Left ventricle myocardium superior (tissue), 1 donor: ENCODE data around the gene NFIX. TPM values are rescaled to one million over a fixed set of nuclear protein-coding genes. Genes with fewer than 3 reads are reported as not detected.

Experiments used
- ATAC-seq: fragments of 200-7000 bp; cut with Tn5 transposase; one replicate; pipeline ENCODE4 v1.9.1; 2020; ENCODE audit warnings: mild to moderate bottlenecking, moderate library complexity
- DNase-seq: peaks from one replicate; pipeline ENCODE4 v3.0.0-alpha.2; 2020
- intact Hi-C: fragments of 100-400 bp; cut with micrococcal nuclease; formaldehyde crosslinking; loops from one replicate; pipeline ENCODE4 v1.11.0; 2022
- total RNA-seq: library from RNA; stranded (reverse); fragmentation: NEBNext Ultra II Directional; extraction: Animal tissue kit (Norgen Biotek cat#: 25700); gene quantifications from one replicate; pipeline ENCODE4 v1.2.1, GENCODE V29; 2021
- donor health status: DM: no; HTN: yes; CAD: no; lungs with severe emphysema.

NFIX gene
- total RNA-seq, 1 donor from 2014 or later, result 171 TPM

DNA sequence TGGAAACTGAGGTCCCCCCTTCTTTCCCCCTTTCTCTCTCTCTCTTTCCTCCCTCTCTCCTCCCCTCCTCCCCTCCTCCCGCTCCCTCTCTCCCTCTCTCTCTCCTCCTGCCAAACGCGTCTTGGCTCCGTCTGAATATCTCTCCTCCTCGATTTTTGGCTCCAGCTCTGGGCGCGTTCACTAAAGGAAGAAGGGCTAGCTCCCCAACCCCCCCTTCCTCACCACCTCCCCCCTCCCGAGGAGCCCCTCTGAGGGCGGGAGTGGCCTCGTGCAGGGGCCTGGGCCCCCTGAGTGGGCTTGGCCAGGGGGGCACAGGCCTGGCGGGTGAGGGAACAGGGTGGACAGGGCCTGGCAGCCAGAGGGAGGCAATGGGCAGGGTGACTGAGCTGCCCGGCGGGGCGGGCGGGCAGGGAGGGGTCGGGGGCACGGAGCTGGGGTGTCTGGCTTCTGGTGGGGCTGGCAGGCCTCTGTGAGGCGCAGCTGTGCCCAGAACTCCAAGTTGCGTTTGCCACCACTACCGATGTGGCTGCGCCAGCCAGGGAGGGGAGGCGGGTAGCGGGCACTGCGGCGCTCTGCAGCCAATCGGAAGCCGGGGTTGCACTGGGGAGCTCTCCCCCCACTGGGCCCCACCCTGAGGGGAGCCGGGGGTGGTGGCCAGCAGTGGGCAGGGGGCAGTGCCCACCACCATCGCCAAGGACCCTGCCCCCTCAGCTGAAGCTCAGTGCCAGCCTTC is 7.1 kb downstream of the NFIX start:
- intact Hi-C loops, result no loop called here

DNA sequence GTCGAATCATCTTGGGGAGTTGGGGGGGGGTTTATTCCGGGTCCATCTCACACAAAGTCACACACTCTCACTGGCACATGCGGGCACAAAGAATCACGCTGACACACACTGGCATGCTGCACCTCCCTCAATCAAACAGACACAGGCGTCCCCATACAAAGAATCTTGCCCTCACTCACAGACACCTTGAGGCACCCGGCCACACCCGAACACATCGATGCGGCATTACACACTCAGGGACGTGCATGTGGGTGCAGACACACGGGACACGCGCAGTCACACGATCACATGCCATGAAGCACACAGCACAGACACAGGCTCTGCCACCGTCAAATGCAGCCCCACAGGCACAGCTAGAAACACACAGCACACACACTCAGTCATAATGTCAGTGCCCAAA is 7.8 kb downstream of the NFIX start:
- ATAC-seq (no peak), DNase-seq (no peak)
- intact Hi-C loops, result no loop called here

More for the DNA sequence above, 7.1 kb downstream of the NFIX start:
- DNase-seq, result peak; percentile 81
- ATAC-seq, result peak; percentile 78

DNA sequence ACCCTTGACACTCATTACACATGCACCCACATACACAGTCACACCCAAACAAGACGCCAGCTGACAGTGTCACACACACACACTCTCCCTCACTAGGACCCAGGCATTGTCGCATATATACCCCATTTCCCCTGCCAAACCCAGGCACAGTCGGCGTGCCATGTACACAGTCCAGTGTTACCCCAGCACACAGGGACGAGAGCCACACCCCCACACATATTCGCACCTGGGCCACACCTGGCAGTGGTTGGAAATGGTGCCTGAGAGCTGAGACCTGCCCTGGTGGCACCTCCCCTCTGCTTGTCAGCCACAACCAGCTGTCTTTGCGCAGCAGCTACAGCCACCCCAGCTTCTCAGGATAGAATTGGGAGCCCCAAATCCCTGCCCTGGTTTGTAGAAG is 9.0 kb downstream of the NFIX start:
- intact Hi-C loops, result no loop called here
- ATAC-seq (no peak), DNase-seq (peak; percentile 20)

DNA sequence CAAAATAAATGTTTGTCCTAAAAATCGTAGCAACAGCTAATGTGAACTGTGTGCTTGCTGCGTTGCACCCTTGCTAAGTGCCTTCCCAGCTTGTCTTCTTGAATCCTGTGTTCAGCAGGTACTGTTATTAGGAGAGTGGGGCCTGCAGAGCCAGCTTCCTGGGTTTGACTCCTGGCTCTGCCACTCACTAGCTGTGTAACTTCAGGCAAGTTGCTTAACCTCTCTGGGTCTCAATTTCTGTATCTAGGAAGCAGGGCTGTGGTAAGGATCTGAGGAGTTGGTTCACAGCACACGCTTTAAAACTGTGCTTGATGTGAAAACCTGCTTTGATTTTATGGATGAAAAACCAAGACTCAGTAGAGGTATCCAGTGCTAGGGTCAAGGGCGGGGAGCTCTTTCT is 10.0 kb downstream of the NFIX start:
- intact Hi-C loops, result no loop called here
- no peak for ATAC-seq
- DNase-seq, result peak; percentile 12

DNA sequence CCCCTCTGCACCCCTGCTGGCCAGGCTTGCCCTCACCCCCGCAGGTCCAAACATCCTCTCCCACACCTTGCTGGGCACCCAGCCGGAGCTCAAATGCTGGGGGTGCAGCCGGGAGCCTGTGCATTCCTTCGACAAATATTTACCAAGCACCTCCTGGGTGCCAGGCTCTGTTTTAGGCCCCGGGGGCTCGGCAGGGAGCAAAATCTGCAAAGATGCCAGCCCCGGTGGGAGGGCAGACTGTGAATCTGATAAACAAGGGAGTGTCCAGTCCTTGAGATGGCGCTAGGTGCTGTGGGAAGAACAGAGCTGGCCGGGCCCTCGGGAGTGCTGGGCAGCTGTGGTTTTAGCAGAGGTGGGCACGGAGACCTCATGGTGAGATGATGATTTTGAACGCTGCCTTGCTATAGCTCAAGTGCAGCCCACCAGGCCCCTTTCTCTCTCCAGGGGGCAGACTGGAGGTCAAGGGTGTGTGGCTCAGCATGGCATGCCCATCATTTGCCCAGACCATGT is 10.6 kb downstream of the NFIX start:
- DNase-seq, result no peak
- ATAC-seq, result no peak
- intact Hi-C loops, result no loop called here

DNA sequence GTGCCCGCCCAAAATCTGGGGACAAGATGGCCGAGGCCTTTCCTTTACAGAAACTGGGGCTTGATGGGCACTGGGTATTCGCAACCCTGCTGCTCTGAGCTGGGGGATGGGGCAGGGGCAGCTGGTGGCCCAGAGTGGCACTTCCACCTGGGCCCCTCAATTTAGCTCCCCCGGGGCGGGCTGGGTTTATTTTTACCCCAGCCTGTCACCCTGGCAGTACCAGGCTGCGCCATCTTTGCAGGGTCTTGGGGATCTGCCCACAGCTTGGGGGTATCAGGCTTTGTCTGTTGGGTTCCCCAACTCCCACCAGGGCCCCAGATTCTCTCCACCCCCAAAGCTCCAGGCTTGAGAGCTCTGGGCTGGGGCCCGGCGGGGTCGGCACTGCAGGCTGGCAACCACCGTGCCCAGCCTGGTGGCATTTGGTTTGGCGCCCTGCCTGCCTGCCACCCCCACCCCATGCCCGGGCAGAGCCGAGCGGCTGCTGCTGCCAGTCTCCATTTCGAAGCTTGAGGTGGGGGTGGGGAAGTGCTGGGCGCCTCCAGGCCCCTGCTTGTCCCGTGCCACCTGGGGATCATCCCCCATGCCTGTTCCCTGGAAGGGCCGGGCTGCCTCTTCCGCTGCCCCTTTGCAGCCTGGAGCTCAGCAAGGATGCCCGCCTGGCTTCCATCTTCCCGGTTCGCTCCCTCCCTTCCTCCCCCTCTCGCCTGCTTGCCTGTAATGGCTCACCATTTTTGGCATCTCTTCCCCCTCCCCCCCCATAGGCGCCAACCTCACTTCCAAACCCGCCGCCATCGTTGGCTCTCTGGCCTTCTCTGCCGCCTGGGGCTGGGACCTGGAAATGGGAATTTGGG is 11.4 kb downstream of the NFIX start:
- DNase-seq (peak; percentile 54), ATAC-seq (peak; percentile 18)
- intact Hi-C loops, result no loop called here

DNA sequence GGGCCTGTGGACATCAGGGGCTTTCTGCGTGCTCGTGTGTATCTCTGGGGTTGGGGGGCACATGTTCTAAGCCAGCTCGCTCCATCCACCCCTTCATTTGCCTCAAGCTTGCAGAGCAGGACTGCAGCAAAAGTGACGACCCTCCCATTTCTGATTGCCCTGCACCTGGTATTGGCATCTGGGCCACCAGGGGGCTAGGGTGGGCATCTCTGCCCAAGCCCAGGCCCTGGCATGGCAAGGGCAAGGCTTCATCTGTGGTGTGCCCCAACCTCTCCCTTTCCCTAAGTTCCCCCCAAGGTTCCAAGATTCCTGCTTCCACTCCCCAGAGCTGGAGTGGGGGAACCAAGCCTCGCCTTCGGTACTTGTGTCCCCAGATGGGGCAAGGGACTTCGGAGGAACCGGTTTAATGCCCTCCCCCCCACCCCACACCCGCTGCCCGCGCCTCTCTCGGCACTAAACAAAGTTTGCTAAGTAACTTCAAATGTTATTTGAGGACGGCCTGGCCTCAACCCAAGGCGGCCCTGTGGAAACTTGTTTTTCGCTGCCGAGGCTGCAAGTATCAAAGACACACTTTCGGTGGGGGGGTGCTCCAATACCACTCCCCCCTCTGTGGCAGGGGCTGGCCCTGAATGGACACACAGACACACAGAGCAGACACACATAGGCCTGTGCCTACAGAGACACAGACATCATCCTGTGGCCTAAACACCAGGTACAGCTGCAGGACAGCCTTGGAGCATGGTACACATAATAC is 12.2 kb downstream of the NFIX start:
- DNase-seq, result peak; percentile 82
- peak; percentile 45 for ATAC-seq
- intact Hi-C loops, result no loop called here

DNA sequence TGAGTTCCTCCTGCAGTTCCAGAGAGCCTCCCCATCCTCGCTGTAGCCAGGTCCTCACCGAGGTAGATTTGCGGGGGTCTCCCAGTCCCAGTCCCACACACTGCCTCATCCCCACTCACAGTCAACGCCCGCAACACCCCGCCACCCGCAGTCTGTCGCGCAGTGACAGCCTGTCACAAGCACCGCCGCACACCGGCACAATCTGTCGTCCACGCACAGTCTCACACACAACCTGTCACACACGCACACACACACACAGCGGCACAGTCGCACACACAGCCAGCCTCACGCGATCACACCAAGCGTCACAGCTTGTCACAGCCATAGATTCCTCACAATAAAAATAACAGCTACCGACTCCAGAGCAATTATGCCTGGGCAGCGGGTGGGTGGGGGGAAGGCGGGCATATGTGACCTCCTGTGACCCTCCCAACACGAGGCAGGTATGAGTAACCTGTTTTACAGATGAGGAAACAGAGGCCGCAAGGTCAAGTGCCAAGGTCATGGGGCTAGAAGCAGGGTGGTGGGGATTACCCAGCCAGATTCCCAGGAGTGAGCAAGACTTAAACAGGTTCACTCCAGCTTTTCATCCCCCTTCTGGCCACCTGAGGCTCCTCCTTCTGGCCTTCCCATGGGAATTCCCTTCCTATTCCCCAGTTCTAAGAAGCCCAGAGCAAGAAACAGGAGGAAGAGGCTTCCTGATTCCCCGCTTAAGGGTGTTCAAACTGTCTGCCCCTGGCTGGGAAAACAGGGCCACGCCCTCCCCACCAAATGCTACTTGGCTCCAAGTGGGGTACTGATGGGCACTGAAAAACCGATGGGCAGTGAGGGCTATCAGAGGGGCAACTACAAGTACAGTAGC is 13.9 kb downstream of the NFIX start:
- DNase-seq (peak; percentile 36), ATAC-seq (no peak)
- intact Hi-C loops, result no loop called here

DNA sequence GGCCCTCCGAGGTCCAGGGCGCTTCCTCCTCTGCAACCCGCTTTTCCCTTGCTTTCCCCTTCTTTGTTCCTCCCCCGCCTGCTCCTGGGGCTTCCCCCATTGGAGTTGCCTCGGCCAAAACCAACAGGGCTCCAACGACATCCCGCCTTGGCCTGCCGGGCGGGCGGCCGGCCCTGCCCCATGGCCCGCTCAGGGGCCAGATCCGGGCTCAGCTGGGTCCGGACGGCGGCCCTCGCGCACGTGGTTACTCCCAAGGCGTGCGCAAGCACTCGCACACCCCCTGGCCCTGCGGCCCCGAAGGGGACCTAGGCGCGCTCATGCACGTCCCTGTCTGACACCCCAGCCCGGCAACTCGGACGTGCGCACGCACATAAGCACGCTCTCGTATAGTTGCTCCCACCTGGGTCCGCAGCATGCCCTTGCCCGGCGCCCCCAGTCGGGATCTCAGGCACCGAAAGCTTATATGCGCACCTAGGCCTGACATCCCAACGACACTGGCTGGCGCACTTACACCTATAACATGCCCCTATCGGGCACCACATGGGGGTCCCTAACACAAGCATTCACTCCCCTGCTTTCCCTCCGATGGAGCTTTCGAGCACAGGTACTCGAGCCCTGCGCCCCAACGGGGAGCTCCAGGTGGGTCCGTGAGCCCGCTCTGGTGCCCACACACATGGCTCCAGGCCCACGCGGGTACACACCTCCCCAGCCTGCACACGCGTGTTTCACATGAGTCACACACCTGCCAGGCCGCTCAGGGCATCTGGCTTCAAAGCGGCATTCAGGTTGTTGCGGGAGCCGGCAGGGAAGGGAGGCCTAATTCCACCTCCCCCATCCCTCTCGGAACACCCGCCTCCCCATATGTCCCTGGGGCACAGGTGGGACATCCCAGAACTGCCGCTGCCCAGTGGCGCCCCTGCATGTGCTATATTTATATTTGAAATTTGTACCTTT is 15.0 kb downstream of the NFIX start:
- peak; percentile 75 for DNase-seq
- peak; percentile 53 for ATAC-seq
- intact Hi-C loops, result no loop called here

DNA sequence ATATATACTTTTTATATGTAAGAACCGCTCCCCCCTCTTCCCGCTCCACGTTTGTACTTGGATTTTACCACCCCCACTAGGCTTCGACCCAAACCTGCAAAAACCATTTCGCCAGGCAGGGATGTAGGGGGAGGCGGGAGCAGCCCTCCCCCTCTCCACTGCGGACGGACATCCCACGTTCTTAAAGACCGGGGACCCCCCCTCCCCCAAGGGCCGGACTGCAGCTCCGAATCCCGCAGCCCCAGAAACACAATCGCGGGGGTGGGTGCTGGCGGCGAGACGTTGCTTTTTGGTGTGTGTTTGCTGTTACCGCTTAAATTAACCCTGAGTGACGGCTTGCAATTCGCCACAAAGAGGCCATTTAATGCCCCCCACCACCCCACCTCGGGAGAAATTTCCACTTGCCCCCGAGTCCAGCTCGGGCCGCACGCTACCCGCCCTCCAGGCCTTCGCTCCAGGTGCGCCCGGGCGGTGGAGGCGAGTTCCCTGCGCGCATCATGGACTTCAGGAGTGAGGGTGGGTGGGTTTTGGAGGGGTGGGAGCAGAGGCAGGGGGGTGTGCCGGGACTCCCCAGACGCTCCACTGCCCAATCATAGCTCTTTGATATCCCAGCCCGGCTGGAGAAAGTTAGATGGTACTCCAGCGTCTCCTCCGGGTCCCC is 15.8 kb downstream of the NFIX start:
- peak; percentile 30 for DNase-seq
- no peak for ATAC-seq
- intact Hi-C loops, result no loop called here

DNA sequence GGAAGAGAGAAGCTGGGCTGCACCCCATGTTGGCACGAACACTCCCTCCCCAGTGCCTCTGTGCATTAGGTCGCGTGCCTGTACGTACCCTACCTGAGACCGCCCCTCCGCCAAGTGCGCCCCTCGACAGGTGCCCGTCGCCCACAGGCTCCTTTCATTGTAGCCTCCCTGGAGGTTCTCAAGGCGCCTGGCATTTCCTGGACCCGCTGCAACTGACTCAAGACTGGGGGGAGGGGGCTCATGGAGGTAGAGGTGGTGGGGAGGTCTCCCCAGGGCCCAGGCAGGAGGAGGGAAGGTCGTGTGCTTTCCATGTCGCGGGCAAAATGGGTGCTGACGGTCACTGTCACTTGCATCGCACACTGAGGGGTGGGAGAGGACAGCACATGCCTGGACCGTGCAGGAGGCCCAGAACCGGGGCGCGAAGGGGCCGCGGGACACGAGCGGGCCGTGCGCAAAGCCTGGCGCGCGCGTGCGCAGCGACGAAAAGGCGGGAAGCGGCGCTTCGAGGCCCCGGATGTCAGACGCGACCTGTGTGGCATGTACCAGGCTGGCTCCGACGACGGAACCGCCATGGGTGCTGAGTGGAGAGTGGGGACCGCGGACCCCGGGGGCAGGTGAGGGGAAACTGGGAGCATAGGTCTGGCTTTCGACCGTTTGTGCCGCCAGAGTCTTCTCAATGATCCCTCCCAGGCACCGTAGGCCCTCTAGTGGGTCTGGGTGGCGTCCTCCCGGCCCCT is 16.5 kb downstream of the NFIX start:
- DNase-seq (no peak), ATAC-seq (no peak)
- intact Hi-C loops, result no loop called here

DNA sequence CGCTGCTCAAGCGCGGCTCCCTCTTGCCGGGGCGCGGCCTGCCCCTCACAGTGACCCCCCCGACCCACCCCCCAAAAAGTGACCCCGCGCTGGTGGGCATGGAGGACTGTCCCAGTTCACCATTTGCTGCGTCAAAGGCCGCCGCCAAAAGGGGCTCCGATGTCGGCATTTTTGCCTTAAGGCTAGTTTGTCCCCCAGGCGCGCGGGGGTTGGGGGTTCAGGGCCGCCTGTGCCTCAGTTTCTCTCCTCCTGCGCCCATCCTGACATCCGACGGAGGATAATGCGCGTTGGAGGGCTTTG is 17.1 kb downstream of the NFIX start:
- intact Hi-C loops, result no loop called here
- ATAC-seq (no peak), DNase-seq (no peak)

DNA sequence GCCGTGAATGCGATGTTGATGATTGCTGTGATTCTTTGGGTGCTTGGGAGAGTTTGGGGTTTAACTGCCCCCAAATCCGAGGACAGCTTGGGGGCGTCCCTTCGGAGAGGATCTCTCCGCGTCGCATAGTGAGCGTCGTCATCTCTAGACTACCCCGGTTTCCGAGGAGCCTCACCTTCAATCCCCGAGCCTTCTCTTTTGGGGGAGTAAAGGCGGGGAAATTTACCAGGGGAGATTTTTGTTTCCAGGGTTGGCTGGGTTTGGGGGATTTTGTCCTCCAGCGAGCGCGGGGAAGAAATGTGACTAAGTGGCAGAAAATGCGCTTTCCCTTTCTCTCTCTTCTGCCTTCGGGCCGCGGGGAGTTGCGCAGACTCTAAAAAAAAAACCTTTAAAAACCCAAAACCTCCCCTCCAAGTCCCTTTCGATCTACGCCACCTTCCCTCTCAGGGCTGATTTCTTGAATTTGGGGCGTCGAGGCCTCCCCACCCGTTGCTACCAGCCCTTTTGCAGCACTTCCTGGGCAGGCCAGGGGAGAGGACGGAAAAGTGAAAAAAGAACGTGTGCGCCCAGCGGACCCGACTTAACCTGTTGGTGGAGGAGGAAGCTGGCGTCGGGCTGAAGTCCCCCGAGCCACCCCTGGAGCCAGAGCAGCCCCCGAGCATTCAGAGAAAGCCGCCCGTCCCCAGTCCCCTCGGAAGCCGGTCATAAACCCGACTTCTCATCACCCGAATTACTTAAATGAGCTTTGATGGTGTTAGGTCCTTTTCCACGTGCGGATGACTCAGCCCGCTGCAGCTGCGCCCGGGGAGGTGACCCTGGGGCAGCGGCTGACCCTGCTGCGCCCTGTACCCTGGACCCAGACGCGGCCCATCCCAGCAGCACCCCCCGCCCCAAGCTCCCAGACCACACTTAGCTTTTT is 17.7 kb downstream of the NFIX start:
- intact Hi-C loops, result no loop called here
- ATAC-seq (peak; percentile 53), DNase-seq (peak; percentile 73)

DNA sequence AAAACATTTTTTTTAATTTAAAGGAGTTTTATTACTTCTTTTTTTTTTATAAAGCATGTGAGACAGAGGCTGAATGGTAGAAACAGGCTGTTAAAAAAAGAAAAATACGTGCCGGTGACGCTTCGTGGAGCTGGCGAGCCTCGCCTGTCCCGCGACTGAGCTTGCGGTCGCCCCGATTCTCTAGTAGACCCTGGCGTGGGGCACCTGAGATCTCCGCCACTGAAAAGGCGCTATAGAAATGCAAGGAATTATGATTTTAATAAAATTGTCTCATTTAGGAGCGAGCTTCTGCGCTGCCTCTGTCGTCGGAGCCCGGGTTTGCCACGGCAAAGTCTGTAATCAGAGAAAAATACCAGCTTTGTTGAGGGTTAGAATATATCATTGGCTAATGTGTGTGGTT is 18.4 kb downstream of the NFIX start:
- intact Hi-C loops, result no loop called here
- DNase-seq (no peak), ATAC-seq (no peak)

DNA sequence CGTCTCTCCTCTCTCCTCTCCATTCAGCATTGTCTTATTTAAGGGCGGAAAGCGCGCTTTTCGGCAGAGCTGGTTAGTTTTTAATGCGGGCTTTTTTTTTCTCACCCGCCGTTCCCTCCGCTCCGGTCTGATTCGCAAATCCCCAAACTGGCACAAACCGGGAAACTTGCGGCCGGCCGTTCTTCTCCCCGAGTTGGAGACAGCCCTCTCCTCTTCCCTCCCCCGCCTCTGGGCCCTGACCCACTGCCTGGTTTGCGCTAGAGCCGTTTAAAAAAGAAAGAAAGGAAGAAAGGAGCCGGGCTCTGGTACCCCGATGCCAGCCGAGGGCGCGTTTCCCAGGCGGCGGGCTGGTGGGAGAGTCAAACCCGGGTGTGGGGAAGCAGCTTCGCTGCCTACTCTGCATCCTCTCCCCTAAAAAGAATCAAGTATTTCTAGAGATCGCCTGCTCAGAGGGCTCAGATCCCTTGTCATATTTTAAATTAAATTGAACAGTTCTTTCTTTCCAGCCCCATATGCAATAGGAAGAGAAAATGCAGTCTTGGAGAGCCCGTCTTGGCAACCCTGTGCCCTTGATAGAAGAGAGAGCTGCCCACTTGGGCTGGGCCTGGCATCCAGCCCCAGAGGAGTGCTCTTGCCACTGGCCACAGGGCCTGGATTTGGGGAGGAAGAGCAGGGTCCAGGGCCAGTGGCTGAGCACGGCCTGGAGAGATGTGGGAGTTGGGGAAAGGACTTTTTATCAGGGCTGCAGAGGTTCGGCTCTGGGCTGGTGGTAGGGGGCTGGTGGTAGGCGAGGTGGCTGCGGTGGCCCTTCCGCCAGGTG is 19.0 kb downstream of the NFIX start:
- ATAC-seq (peak; percentile 6), DNase-seq (peak; percentile 62)
- intact Hi-C loops, result no loop called here
